ENCODE measurements around the gene SLC13A5.

The SLC13A5 gene

GRCh38 chr17:6636616-6637457 lies 76.3 kb downstream of the SLC13A5 start:
- peak; percentile 86 for TF ChIP-seq REST (tag by site-specific recombination; IDR thresholded peaks at IDR 0.05)
- no peak for TF ChIP-seq IKZF3 (tag by site-specific recombination; IDR thresholded peaks at IDR 0.05)
- TF ChIP-seq EGR2 (tag by site-specific recombination; IDR thresholded peaks at IDR 0.05; ENCODE audit: low read depth), result peak; percentile 94
- no peak for TF ChIP-seq ZNF280D (tag by site-specific recombination; IDR thresholded peaks at IDR 0.05)
- TF ChIP-seq ZNF544 (tag by site-specific recombination; IDR thresholded peaks at IDR 0.05), result no peak
- no peak for TF ChIP-seq ZNF433 (tag by site-specific recombination; IDR thresholded peaks at IDR 0.05; ENCODE audit: low read depth)
- peak; percentile 96 for TF ChIP-seq ZFHX2 (tag by site-specific recombination; conservative IDR thresholded peaks at IDR 0.05)
- TF ChIP-seq PBX3 (CRISPR knock-in tag; IDR thresholded peaks at IDR 0.05), result no peak
- TF ChIP-seq ZFP41 (tag by site-specific recombination; IDR thresholded peaks at IDR 0.05; ENCODE audit: borderline replicate concordance), result no peak
- TF ChIP-seq ZNF416 (tag by site-specific recombination; IDR thresholded peaks at IDR 0.05), result no peak
- no peak for TF ChIP-seq ZNF423 (tag by site-specific recombination; IDR thresholded peaks at IDR 0.05)
- Histone ChIP-seq H3K9me3 (ENCODE audit: control insufficient read depth, insufficient read depth, low read depth, low read length) (no peaks in the 10 kb centered on the region), H3K27ac (ENCODE audit: extremely low read depth, low read depth, low read length) (no peak overlapping the region), H3K4me3 (ENCODE audit: low read depth, low read length) (no peak overlapping the region), H3K36me3 (ENCODE audit: control insufficient read depth in 2 of 2, insufficient read depth in 1 of 2, low read length in 2 of 2) (peaks cover 31 to 40% of the 10 kb centered on the region in 2 experiments), H3K4me1 (ENCODE audit: control insufficient read depth, insufficient read depth, low read length) (peaks cover 12% of the 10 kb centered on the region; the same call in 1 of the 2 replicates)
- ChIA-PET POLR2A (no interaction called here), CTCF (interaction anchor here (1.1 kb wide), 1 partner anchor 29 kb away, joined by 3 read pairs; no protein-coding TSS in a partner anchor)

GRCh38 chr17:6636105-6636504 lies 77.1 kb downstream of the SLC13A5 start:
- ChIA-PET CTCF (interaction anchor here (0.5 to 1.1 kb wide), 3 partner anchors 25 to 207 kb away, joined by 3 to 4 read pairs (median 3); no protein-coding TSS in a partner anchor), POLR2A (no interaction called here)
- H3K27ac ChIP-seq (ENCODE audit: extremely low read depth, low read depth, low read length), result no peak overlapping the region
- no peaks in the 10 kb centered on the region for H3K9me3 ChIP-seq (ENCODE audit: control insufficient read depth, insufficient read depth, low read depth, low read length)
- H3K4me1 ChIP-seq (ENCODE audit: control insufficient read depth, insufficient read depth, low read length), result peaks cover 8% of the 10 kb centered on the region; the same call in 1 of the 2 replicates
- H3K4me3 ChIP-seq (ENCODE audit: low read depth, low read length), result no peak overlapping the region
- H3K36me3 ChIP-seq (ENCODE audit: control insufficient read depth in 2 of 2, insufficient read depth in 1 of 2, low read length in 2 of 2), result peaks cover 39 to 47% of the 10 kb centered on the region in 2 experiments
- TF ChIP-seq ZSCAN4 (tag by site-specific recombination; IDR thresholded peaks at IDR 0.05) (no peak), ZNF747 (tag by site-specific recombination; IDR thresholded peaks at IDR 0.05) (no peak), ZNF19 (tag by site-specific recombination; IDR thresholded peaks at IDR 0.05; ENCODE audit: low read depth) (no peak), ZNF580 (tag by site-specific recombination; IDR thresholded peaks at IDR 0.05) (no peak), KLF1 (tag by site-specific recombination; IDR thresholded peaks at IDR 0.05) (no peak), ZNF354C (tag by site-specific recombination; IDR thresholded peaks at IDR 0.05; ENCODE audit: borderline replicate concordance, low read depth) (no peak), ZNF677 (tag by site-specific recombination; IDR thresholded peaks at IDR 0.05) (no peak), ZNF221 (tag by site-specific recombination; IDR thresholded peaks at IDR 0.05; ENCODE audit: borderline replicate concordance) (no peak), ZNF670 (tag by site-specific recombination; IDR thresholded peaks at IDR 0.05; ENCODE audit: low read depth) (no peak), ZNF311 (tag by site-specific recombination; IDR thresholded peaks at IDR 0.05; ENCODE audit: borderline replicate concordance) (no peak), ZBTB26 (tag by site-specific recombination; optimal IDR thresholded peaks at IDR 0.05) (no peak), GLI2 (tag by site-specific recombination; IDR thresholded peaks at IDR 0.05; ENCODE audit: borderline replicate concordance, low read depth) (no peak)

Measured in HEK293 (cell line).